ENCODE measurements around the gene HNF1A.

HNF1A gene

GRCh38 chr12:120988658-120989057, 10.3 kb downstream of the HNF1A start:
- no peak for DNase-seq (ENCODE audit: low read depth, low spot score)

- no peak for DNase-seq (ENCODE audit: low read depth, low spot score)
Observed at GRCh38 chr12:120989687-120990086, 11.3 kb downstream of the HNF1A start.

DNA sequence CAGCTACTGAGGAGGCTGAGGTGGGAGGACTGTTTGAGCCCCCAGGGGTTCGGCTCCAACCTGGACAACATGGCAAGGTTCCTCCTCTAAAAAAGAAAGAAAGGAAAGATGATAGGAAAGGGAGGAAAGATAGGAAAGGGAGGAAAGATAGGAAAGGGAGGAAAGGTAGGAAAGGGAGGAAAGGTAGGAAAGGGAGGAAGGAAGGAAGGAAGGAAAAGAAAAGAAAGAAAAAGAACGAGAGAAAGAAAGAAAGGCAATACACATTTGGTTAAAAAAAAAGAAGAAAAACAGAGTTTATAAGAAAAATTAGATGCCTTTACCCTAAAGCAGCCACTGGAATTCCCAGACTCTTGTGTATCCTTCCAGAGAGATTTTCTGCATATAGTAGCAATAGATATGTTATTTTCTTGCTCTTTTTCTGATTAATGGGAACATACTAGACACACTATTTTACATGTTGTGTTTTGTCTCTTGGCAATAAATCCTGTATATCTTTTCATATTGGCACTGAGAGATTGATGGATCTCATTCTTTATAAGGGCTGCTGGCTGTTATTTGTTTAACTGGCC, 12.2 kb downstream of the HNF1A start:
- DNase-seq (ENCODE audit: low read depth, low spot score), result no peak

GRCh38 chr12:120991965-120992364, 13.6 kb downstream of the HNF1A start:
- DNase-seq (ENCODE audit: low read depth, low spot score), result no peak

DNA sequence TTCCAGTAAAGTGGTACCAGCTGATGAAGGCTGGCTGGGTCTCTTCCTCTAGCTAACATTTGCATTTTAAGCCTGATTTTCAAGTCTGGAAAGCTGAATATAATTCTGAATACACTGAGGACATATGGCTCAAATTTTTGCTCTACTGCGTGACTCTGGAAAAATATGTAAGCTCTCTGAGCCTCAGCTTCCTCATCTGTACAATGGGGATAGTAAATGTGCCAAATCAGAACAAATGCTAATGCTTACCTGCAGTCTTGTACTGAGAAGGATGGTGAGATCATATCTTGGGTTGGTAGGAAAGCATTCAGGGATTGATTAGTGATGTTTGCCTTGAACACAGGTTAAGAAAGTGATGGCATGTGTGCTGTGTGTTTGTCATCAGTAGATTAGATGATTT, 14.6 kb downstream of the HNF1A start:
- DNase-seq (ENCODE audit: low read depth, low spot score), result no peak

- DNase-seq (ENCODE audit: low read depth, low spot score), result no peak
Observed at GRCh38 chr12:120993496-120993895, 15.2 kb downstream of the HNF1A start.

DNA sequence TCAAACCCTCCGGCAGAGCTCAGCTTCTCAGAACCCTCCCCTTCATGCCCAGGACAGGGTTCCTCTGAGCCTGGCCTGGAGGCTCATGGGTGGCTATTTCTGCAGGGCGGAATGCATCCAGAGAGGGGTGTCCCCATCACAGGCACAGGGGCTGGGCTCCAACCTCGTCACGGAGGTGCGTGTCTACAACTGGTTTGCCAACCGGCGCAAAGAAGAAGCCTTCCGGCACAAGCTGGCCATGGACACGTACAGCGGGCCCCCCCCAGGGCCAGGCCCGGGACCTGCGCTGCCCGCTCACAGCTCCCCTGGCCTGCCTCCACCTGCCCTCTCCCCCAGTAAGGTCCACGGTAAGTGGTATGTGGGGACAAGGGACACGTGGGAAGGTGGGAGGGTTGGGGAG, 15.7 kb downstream of the HNF1A start:
- DNase-seq (ENCODE audit: low read depth, low spot score), result no peak

DNA sequence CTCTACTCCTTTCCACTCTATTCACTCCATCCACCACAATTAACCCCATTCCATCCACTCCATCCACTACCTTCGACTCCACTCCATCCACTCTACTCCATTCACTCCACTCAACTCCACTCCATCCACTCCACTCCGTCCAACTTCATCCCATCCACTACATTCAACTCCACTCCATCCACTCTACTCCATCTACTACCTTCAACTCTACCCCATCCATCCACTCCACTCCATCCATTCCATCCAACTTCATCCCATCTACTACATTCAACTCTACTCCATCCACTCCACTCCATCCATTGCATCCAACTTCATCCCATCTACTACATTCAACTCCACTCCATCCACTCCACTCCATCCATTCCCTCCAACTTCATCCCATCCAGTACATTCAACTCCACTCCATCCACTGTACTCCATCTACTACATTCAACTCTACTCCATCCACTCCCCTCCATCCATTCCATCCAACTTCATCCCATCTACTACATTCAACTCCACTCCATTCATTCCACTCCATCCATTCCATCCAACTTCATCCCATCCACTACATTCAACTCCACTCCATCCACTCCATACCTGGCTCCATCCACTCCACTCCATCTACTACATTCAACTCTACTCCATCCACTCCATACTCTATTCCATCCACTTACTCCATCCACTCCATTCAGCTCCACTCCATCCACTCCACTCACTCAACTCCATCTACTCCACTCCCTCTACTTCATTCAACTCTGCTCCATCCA, 16.4 kb downstream of the HNF1A start:
- no peak for DNase-seq (ENCODE audit: low read depth, low spot score)

DNA sequence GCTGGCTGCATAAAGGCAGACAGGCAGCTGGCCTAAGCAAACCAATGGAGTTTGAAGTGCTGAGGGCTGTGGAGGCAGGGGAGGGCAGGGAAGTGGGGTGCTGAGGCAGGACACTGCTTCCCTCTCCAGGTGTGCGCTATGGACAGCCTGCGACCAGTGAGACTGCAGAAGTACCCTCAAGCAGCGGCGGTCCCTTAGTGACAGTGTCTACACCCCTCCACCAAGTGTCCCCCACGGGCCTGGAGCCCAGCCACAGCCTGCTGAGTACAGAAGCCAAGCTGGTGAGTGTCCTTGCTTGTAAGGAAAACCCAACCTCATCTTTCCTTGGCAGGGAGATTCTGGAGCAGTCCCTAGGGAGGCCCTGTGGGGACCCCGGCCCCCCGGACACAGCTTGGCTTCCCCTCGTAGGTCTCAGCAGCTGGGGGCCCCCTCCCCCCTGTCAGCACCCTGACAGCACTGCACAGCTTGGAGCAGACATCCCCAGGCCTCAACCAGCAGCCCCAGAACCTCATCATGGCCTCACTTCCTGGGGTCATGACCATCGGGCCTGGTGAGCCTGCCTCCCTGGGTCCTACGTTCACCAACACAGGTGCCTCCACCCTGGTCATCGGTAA, 17.9 kb downstream of the HNF1A start:
- no peak for DNase-seq (ENCODE audit: low read depth, low spot score)

GRCh38 chr12:120997448-120997847, 19.1 kb downstream of the HNF1A start:
- DNase-seq (ENCODE audit: low read depth, low spot score), result no peak

GRCh38 chr12:120998435-120998834, 20.1 kb downstream of the HNF1A start:
- no peak for DNase-seq (ENCODE audit: low read depth, low spot score)

DNA sequence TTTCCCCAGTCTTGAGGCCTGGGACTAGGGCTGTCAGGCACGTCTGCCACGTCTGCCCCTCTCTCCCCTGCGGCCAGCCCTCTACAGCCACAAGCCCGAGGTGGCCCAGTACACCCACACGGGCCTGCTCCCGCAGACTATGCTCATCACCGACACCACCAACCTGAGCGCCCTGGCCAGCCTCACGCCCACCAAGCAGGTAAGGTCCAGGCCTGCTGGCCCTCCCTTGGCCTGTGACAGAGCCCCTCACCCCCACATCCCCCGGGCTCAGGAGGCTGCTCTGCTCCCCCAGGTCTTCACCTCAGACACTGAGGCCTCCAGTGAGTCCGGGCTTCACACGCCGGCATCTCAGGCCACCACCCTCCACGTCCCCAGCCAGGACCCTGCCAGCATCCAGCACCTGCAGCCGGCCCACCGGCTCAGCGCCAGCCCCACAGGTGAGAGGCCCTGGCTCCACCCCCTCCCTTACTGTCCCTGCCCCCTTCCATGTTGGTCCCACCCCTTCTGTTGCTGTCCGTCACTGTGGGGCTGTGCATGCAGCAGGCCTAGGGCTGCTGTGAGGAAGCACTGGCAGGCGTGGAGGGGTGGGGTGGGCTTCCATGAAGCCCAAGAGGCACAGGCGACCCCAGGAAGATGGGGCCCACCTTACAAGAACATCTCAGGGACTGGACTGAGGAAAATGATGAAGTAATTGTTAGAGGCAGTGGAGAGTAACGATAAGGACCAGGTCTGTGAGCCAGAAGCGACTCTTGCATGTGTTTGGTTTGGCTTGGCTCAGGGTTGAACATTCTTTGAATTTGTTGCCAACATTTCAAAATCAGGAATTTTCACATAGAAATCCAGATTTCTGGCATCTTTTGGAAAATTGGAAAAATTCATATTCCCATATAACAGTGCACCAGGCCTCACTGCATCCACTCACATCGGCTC, 21.1 kb downstream of the HNF1A start:
- DNase-seq (ENCODE audit: low read depth, low spot score), result no peak

- DNase-seq (ENCODE audit: low read depth, low spot score), result no peak
Observed at GRCh38 chr12:121000530-121000929, 22.2 kb downstream of the HNF1A start.

DNA sequence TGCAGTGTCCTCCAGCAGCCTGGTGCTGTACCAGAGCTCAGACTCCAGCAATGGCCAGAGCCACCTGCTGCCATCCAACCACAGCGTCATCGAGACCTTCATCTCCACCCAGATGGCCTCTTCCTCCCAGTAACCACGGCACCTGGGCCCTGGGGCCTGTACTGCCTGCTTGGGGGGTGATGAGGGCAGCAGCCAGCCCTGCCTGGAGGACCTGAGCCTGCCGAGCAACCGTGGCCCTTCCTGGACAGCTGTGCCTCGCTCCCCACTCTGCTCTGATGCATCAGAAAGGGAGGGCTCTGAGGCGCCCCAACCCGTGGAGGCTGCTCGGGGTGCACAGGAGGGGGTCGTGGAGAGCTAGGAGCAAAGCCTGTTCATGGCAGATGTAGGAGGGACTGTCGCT, 22.7 kb downstream of the HNF1A start:
- no peak for DNase-seq (ENCODE audit: low read depth, low spot score)

GRCh38 chr12:121001841-121002483, 23.6 kb downstream of the HNF1A start:
- DNase-seq (ENCODE audit: low read depth, low spot score), result no peak

- DNase-seq (ENCODE audit: low read depth, low spot score), result no peak
Observed at GRCh38 chr12:121003650-121004049, 25.3 kb downstream of the HNF1A start.

DNA sequence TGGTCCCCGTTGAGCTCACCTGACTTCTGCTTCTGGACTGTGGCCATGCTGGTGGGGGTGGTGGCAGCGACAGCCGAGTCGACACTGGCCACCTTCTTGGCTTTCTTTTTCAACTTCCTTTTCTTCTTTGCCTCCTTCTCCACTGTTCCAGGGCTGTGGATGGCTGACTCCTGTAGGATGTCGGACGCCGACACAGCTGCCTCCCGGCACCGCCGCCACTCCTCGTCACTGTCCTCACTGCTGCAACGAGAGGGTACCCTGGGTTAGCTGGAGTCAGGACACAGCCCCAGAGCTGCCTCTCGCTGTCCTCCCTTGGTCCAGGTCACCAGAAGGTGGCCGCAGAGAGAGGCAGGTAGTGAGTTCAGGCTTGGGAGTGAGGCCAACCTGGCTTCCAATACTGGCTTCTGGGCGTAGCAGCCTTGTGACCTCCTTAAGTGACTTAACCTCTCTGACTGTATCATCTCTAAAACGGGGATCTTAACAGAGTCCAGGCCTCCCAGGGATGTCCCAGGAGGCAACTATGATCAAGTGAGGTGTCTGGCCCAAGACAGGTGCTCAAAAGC, 26.0 kb downstream of the HNF1A start:
- DNase-seq (ENCODE audit: low read depth, low spot score), result no peak

DNA sequence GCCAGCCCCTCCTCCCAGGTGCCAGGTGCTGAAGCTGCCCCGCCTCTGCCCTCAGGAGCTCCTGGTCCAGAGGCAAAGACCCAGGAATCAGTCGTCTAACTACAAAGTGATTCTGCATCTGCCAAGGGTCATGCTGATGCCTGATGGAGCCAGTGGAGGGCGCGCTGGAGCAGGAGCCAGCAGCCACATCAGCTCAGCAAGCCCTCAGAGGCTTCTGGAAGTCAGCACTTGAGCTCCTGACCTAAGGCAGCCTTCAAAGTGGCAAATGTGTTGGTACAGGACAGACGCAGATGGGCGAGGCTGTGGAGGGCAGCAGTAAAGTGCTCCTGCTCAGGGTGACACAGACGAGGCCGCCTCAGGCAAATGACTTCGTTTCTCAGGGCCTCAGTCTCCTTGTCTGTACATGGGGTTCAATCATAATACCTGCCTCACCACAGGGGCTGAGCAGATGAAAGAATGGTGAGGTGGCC, 27.0 kb downstream of the HNF1A start:
- DNase-seq (ENCODE audit: low read depth, low spot score), result no peak

DNA sequence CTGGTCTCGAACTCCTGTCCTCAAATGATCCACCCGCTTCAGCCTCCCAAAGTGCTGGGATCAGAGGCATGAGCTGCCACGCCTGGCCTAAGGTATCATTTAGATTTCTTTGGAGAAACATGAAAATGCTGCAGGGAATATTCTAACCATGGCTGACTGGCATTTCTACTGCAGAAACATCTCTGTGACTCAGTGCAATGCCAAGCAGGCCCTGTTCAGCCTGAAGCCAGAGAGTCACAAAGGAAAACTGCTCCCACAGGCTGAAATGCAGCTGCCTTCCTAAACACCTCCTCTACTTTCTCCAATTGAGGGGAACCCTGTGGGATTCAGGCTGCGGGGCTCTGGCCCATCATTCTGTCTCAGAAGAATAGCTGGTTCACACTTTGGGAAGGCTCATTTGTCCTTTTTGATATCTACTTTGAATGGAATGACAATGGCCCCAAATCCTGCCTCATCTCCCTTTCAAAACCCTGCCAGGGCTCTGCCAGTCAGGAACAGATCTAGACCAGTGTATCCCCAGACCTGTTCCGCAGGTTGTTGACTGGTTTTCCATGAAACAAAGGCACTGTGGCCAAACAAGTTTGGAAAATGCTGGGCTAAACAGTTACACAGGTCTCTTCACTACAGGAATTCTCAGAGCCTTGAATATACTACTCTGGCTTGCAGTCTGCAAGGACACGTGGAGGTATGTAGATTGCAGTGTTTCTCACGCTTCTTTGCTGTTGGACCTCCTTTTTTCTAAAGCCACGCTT, 30.2 kb downstream of the HNF1A start:
- no peak for DNase-seq (ENCODE audit: low read depth, low spot score)

- no peak for DNase-seq (ENCODE audit: low read depth, low spot score)
Observed at GRCh38 chr12:121009741-121010140, 31.4 kb downstream of the HNF1A start.

Data from brain pericyte (primary cell).